ENCODE measurements around the gene LAMA2.

The LAMA2 gene

DNA sequence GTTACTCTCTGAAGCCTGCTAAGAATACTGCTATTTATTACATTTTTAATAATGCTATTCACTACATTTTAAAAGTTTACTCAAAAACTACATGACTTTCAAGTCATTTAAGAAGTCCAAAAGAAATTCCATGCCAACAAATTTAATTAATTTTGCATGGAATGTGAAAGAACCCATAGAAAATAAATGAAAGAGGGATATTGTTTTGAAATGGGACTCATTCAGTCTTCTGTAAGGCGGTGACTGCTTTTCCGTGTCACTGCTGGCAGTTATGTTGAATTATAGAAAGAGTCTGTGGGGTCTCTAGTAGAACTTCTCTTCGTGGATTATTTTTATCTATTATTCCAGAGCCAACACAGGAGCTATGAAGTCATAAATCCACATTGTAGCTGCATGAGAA is 211.2 kb downstream of the LAMA2 start:
- Histone ChIP-seq H3F3A (ENCODE audit: low read depth) (no peaks in the 10 kb centered on the region), H3K9me2 (replicated peaks; ENCODE audit: low read depth, low read length) (no peaks in the 10 kb centered on the region), H3K4me2 (ENCODE audit: low read depth, low read length, poor library complexity, severe bottlenecking) (no peak overlapping the region), H2AFZ (ENCODE audit: low read length) (no peak overlapping the region), H3K9me3 (ENCODE audit: insufficient read depth, low read depth, low read length) (no peaks in the 10 kb centered on the region), H3K4me3 (ENCODE audit: low read length, poor library complexity, severe bottlenecking) (no peak overlapping the region), H3K9ac (ENCODE audit: low read depth, low read length, poor library complexity, severe bottlenecking) (no peak overlapping the region), H3K27me3 (ENCODE audit: insufficient read depth, low read length, poor library complexity, severe bottlenecking) (no peaks in the 10 kb centered on the region), H3K4me1 (ENCODE audit: insufficient read depth, low read length, poor library complexity, severe bottlenecking) (no peaks in the 10 kb centered on the region), H4K20me1 (ENCODE audit: insufficient read depth, low read length, poor library complexity, severe bottlenecking) (no peaks in the 10 kb centered on the region), H3K36me3 (ENCODE audit: insufficient read depth, low read length) (no peaks in the 10 kb centered on the region), H3K79me2 (ENCODE audit: insufficient read depth, low read length) (no peaks in the 10 kb centered on the region)
- no peak for TF ChIP-seq EZH2phosphoT487 (IDR thresholded peaks at IDR 0.05; ENCODE audit: borderline replicate concordance)
- TF ChIP-seq, protein P1, sequence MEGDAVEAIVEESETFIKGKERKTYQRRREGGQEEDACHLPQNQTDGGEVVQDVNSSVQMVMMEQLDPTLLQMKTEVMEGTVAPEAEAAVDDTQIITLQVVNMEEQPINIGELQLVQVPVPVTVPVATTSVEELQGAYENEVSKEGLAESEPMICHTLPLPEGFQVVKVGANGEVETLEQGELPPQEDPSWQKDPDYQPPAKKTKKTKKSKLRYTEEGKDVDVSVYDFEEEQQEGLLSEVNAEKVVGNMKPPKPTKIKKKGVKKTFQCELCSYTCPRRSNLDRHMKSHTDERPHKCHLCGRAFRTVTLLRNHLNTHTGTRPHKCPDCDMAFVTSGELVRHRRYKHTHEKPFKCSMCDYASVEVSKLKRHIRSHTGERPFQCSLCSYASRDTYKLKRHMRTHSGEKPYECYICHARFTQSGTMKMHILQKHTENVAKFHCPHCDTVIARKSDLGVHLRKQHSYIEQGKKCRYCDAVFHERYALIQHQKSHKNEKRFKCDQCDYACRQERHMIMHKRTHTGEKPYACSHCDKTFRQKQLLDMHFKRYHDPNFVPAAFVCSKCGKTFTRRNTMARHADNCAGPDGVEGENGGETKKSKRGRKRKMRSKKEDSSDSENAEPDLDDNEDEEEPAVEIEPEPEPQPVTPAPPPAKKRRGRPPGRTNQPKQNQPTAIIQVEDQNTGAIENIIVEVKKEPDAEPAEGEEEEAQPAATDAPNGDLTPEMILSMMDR (conservative IDR thresholded peaks at IDR 0.05; ENCODE audit: low read length) = no peak

DNA sequence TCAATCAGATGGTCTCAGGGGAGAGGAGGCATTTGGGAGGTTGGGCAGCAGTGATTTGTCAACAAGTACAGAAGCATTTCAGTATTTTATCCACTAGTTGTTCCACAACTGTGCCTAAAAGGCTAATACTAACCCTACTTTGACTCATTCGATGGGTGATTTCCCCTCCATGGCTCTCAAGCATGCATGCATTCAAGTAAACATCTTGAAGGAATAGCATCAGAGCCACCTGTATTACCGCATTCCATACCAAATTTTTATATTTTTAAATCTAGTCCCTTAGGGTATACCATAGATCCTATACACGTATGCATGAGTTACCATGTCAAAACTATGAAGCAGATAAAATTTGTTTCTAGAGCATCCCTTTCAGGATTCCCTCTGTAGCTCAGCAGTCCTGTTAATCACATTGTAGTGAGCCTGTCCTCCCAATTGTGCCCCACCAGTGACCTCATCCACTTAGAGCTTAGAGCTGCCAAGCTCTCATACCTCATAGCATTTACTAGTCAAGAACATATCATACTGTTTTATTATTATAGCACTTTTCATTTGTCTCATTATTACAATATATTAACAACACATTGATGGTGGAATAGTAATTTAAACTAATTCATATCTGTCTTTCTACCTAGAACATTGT is 213.8 kb downstream of the LAMA2 start:
- no peaks in the 10 kb centered on the region for H3K4me1 ChIP-seq (ENCODE audit: insufficient read depth, low read length, poor library complexity, severe bottlenecking)
- H3F3A ChIP-seq (ENCODE audit: low read depth) = no peaks in the 10 kb centered on the region
- H3K9me3 ChIP-seq (ENCODE audit: insufficient read depth, low read depth, low read length) = no peaks in the 10 kb centered on the region
- TF ChIP-seq, protein P1 (conservative IDR thresholded peaks at IDR 0.05; ENCODE audit: low read length) = no peak
- TF ChIP-seq EZH2phosphoT487 (IDR thresholded peaks at IDR 0.05; ENCODE audit: borderline replicate concordance) = no peak
- H3K9ac ChIP-seq (ENCODE audit: low read depth, low read length, poor library complexity, severe bottlenecking) = no peak overlapping the region
- H3K9me2 ChIP-seq (replicated peaks; ENCODE audit: low read depth, low read length) = no peaks in the 10 kb centered on the region
- no peak overlapping the region for H3K4me3 ChIP-seq (ENCODE audit: low read length, poor library complexity, severe bottlenecking)
- H2AFZ ChIP-seq (ENCODE audit: low read length) = no peak overlapping the region
- no peaks in the 10 kb centered on the region for H4K20me1 ChIP-seq (ENCODE audit: insufficient read depth, low read length, poor library complexity, severe bottlenecking)
- no peak overlapping the region for H3K4me2 ChIP-seq (ENCODE audit: low read depth, low read length, poor library complexity, severe bottlenecking)
- H3K79me2 ChIP-seq (ENCODE audit: insufficient read depth, low read length) = no peaks in the 10 kb centered on the region
- H3K27me3 ChIP-seq (ENCODE audit: insufficient read depth, low read length, poor library complexity, severe bottlenecking) = no peaks in the 10 kb centered on the region
- no peaks in the 10 kb centered on the region for H3K36me3 ChIP-seq (ENCODE audit: insufficient read depth, low read length)

DNA sequence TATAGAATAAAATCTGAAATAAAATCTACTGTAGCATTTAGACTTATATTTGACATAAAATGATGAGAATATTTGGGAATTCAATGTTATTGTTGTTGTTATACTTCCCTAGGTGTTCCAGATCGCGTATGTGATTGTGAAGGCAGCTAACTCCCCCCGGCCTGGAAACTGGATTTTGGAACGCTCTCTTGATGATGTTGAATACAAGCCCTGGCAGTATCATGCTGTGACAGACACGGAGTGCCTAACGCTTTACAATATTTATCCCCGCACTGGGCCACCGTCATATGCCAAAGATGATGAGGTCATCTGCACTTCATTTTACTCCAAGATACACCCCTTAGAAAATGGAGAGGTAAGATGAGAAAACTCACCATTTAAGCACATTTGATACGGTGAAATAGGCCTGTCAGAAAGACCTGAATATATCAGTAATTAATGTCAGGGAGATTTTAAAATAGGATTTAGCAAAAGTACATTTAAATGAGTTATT is 215.2 kb downstream of the LAMA2 start:
- Histone ChIP-seq H3K4me3 (ENCODE audit: low read length, poor library complexity, severe bottlenecking) (no peak overlapping the region), H3K36me3 (ENCODE audit: insufficient read depth, low read length) (no peaks in the 10 kb centered on the region), H3K9me2 (replicated peaks; ENCODE audit: low read depth, low read length) (no peaks in the 10 kb centered on the region), H3K79me2 (ENCODE audit: insufficient read depth, low read length) (no peaks in the 10 kb centered on the region), H4K20me1 (ENCODE audit: insufficient read depth, low read length, poor library complexity, severe bottlenecking) (no peaks in the 10 kb centered on the region), H2AFZ (ENCODE audit: low read length) (no peak overlapping the region), H3K4me1 (ENCODE audit: insufficient read depth, low read length, poor library complexity, severe bottlenecking) (no peaks in the 10 kb centered on the region), H3K9me3 (ENCODE audit: insufficient read depth, low read depth, low read length) (no peaks in the 10 kb centered on the region), H3F3A (ENCODE audit: low read depth) (no peaks in the 10 kb centered on the region), H3K4me2 (ENCODE audit: low read depth, low read length, poor library complexity, severe bottlenecking) (no peak overlapping the region), H3K27me3 (ENCODE audit: insufficient read depth, low read length, poor library complexity, severe bottlenecking) (no peaks in the 10 kb centered on the region), H3K9ac (ENCODE audit: low read depth, low read length, poor library complexity, severe bottlenecking) (no peak overlapping the region)
- TF ChIP-seq, protein P1 (conservative IDR thresholded peaks at IDR 0.05; ENCODE audit: low read length) = no peak
- TF ChIP-seq EZH2phosphoT487 (IDR thresholded peaks at IDR 0.05; ENCODE audit: borderline replicate concordance) = no peak
